H1 (cell line): ENCODE data around the gene POU6F2. TPM values are rescaled to one million over a fixed set of nuclear protein-coding genes. Genes with fewer than 3 reads are reported as not detected.

Source experiments
- CTCF ChIA-PET: fragments of 300-600 bp; sonication (Branson Sonifier 250); formaldehyde crosslinking; loops from one replicate; lab custom pipeline; 2021; ENCODE audit not compliant: partially characterized antibody; lab: Charles Lee
- POLR2A ChIA-PET: fragments of 300-600 bp; sonication (Branson Sonifier 250); formaldehyde crosslinking; loops from one replicate; lab custom pipeline; 2021; ENCODE audit warnings: inconsistent platforms; ENCODE audit not compliant: partially characterized antibody; lab: Charles Lee
- DNase-seq, 2 experiments: peaks; one replicate each; pipeline versions ENCODE4 v3.0.0 to v3.0.0-alpha.2; 2010 to 2022; ENCODE audit warnings: low spot score in 2 of 2, low read depth in 1 of 2, mixed read lengths in 1 of 2
- FAIRE-seq: peaks from 2 replicates; lab custom pipeline; 2011; peaks lifted over from hg19 to GRCh38; lab: Jason Lieb, UNC
- H2AFZ ChIP-seq: 2 replicates; pipeline ENCODE4 v1.8.1; 2012; ENCODE audit warnings: low read length, inconsistent platforms
- H2AK5ac ChIP-seq: 2 replicates; pipeline ENCODE4 v1.6.1; 2013; ENCODE audit warnings: low read depth, low read length
- H2BK120ac ChIP-seq: replicated peaks from 2 replicates; pipeline ENCODE3; 2013; ENCODE audit warnings: low read depth, low read length, inconsistent platforms
- H2BK12ac ChIP-seq: 2 replicates; pipeline ENCODE4 v1.6.1; 2013; ENCODE audit warnings: low read depth, low read length
- H2BK15ac ChIP-seq: 2 replicates; pipeline ENCODE4 v1.6.1; 2013; ENCODE audit warnings: low read length
- H2BK20ac ChIP-seq: 2 replicates; pipeline ENCODE4 v1.6.1; 2013; ENCODE audit warnings: low read length
- H2BK5ac ChIP-seq: 2 replicates; pipeline ENCODE4 v1.6.1; 2013; ENCODE audit warnings: low read depth, low read length
- H3K14ac ChIP-seq: 2 replicates; pipeline ENCODE4 v1.6.1; 2013; ENCODE audit warnings: inconsistent platforms; ENCODE audit not compliant: insufficient read length
- H3K18ac ChIP-seq: 2 replicates; pipeline ENCODE4 v1.6.1; 2013; ENCODE audit warnings: low read length; ENCODE audit errors: extremely low read depth
- H3K23ac ChIP-seq: 2 replicates; pipeline ENCODE4 v1.6.1; 2013; ENCODE audit warnings: inconsistent platforms; ENCODE audit not compliant: insufficient read length
- H3K23me2 ChIP-seq: 2 replicates; pipeline ENCODE4 v1.6.1; 2013; ENCODE audit warnings: low read depth, low read length
- H3K27ac ChIP-seq: 2 replicates; pipeline ENCODE4 v1.6.1; 2011; ENCODE audit warnings: low read depth, low read length, inconsistent platforms
- H3K27me3 ChIP-seq, 4 experiments: replicated peaks in 1 of 4; 1 replicate in 1 of 4; 2 replicates in 3 of 4; pipeline versions ENCODE4 v1.6.1 to v1.8.1; 2011 to 2013; ENCODE audit warnings: low read length in 3 of 4, mild to moderate bottlenecking in 3 of 4, inconsistent platforms in 2 of 4, mixed read lengths in 2 of 4, moderate library complexity in 1 of 4; ENCODE audit not compliant: control insufficient read depth in 3 of 4, insufficient read depth in 3 of 4; ENCODE audit errors: extremely low read depth in 1 of 4
- H3K36me3 ChIP-seq, 4 experiments: 2 replicates each; pipeline versions ENCODE4 v1.6.1 to v1.8.1; 2011 to 2013; ENCODE audit warnings: mild to moderate bottlenecking in 4 of 4, low read length in 3 of 4, moderate library complexity in 2 of 4, control low read depth in 1 of 4, inconsistent platforms in 1 of 4; ENCODE audit not compliant: insufficient read depth in 4 of 4, control insufficient read depth in 2 of 4
- H3K4ac ChIP-seq: replicated peaks from 2 replicates; pipeline ENCODE3; 2013; ENCODE audit warnings: low read length, low read depth, mixed read lengths, inconsistent platforms; ENCODE audit not compliant: insufficient read length
- H3K4me1 ChIP-seq, 4 experiments: replicated peaks in 1 of 4; 1 replicate in 1 of 4; 2 replicates in 3 of 4; pipeline versions ENCODE4 v1.6.1 to v1.8.1; 2011 to 2013; ENCODE audit warnings: low read length in 3 of 4, inconsistent platforms in 2 of 4, mixed read lengths in 1 of 4; ENCODE audit not compliant: insufficient read depth in 4 of 4, control insufficient read depth in 3 of 4
- H3K4me2 ChIP-seq, 2 experiments: 2 replicates each; pipeline versions ENCODE4 v1.6.1 to v1.8.1; 2011 to 2013; ENCODE audit warnings: low read depth in 2 of 2, low read length in 2 of 2, control low read depth in 1 of 2, inconsistent platforms in 1 of 2, mild to moderate bottlenecking in 1 of 2; ENCODE audit not compliant: insufficient read depth in 1 of 2
- H3K4me3 ChIP-seq, 4 experiments: fragments of 200-600, 300-600 bp in 1 of 4; sonication (generic), shearing (Covaris generic), sonication (Bioruptor Twin) in 1 of 4; 2 replicates each; pipeline versions ENCODE4 v1.5.1 to v1.8.1; 2011 to 2016; ENCODE audit warnings: low read length in 4 of 4, low read depth in 3 of 4, control low read depth in 2 of 4, inconsistent platforms in 2 of 4, mild to moderate bottlenecking in 2 of 4, mixed read lengths in 1 of 4, moderate library complexity in 1 of 4; ENCODE audit not compliant: insufficient read depth in 2 of 4; ENCODE audit errors: extremely low read depth in 1 of 4
- H3K56ac ChIP-seq: replicated peaks from 2 replicates; pipeline ENCODE3; 2013; ENCODE audit warnings: low read depth, mild to moderate bottlenecking, mixed read lengths, low read length, inconsistent platforms; ENCODE audit not compliant: insufficient read length
- H3K79me1 ChIP-seq: 2 replicates; pipeline ENCODE4 v1.6.1; 2013; ENCODE audit warnings: low read depth, low read length, control low read depth
- H3K79me2 ChIP-seq, 2 experiments: 2 replicates each; pipeline versions ENCODE4 v1.6.1 to v1.8.1; 2012 to 2013; ENCODE audit warnings: low read length in 2 of 2, mild to moderate bottlenecking in 2 of 2, inconsistent platforms in 1 of 2; ENCODE audit not compliant: insufficient read depth in 2 of 2, control insufficient read depth in 1 of 2
- H3K9ac ChIP-seq, 4 experiments: replicated peaks in 1 of 4; 1 replicate in 1 of 4; 2 replicates in 3 of 4; pipeline versions ENCODE4 v1.6.1 to v1.8.1; 2011 to 2013; ENCODE audit warnings: low read depth in 3 of 4, low read length in 3 of 4, control low read depth in 2 of 4, mild to moderate bottlenecking in 2 of 4, moderate library complexity in 2 of 4, inconsistent platforms in 1 of 4; ENCODE audit errors: extremely low read depth in 1 of 4
- H3K9me3 ChIP-seq, 2 experiments: 2 replicates each; pipeline versions ENCODE4 v1.6.1 to v1.8.1; 2012 to 2013; ENCODE audit warnings: mild to moderate bottlenecking in 2 of 2, moderate library complexity in 2 of 2, control low read depth in 1 of 2, inconsistent platforms in 1 of 2, low read depth in 1 of 2, low read length in 1 of 2, mixed read lengths in 1 of 2; ENCODE audit not compliant: insufficient read depth in 2 of 2
- H4K20me1 ChIP-seq, 2 experiments: replicated peaks in 1 of 2; 2 replicates each; pipeline versions ENCODE3 to v1.8.1; 2011 to 2013; ENCODE audit warnings: inconsistent platforms in 2 of 2, low read length in 2 of 2, mild to moderate bottlenecking in 1 of 2; ENCODE audit not compliant: insufficient read depth in 2 of 2, control insufficient read depth in 1 of 2
- H4K5ac ChIP-seq: 2 replicates; pipeline ENCODE4 v1.6.1; 2013; ENCODE audit warnings: low read length, low read depth, mixed read lengths, inconsistent platforms; ENCODE audit not compliant: insufficient read length
- H4K8ac ChIP-seq: 2 replicates; pipeline ENCODE4 v1.8.0; 2013; ENCODE audit warnings: mild to moderate bottlenecking, moderate library complexity, low read length, inconsistent platforms; ENCODE audit not compliant: insufficient read depth; ENCODE audit errors: extremely low read depth
- H4K91ac ChIP-seq: replicated peaks from 2 replicates; pipeline ENCODE3; 2013; ENCODE audit warnings: low read length, mixed read lengths, inconsistent platforms; ENCODE audit not compliant: insufficient read length
- ASH2L ChIP-seq: fragments of 200-600, 300-600 bp; sonication (generic); IDR thresholded peaks from one replicate; pipeline ENCODE4 v1.7.1; 2017; ENCODE audit warnings: low read length
- ATF2 ChIP-seq: IDR thresholded peaks from 2 replicates; pipeline ENCODE4 v1.6.1; 2012; ENCODE audit warnings: low read length, inconsistent platforms
- BCL11A ChIP-seq, 2 experiments: IDR thresholded peaks; one replicate each; pipeline ENCODE4 v1.6.1; 2011; ENCODE audit warnings: low read depth in 2 of 2, low read length in 2 of 2, mild to moderate bottlenecking in 2 of 2
- JUN ChIP-seq: IDR thresholded peaks from 2 replicates; pipeline ENCODE4 v1.6.1; 2011; ENCODE audit warnings: low read depth, mild to moderate bottlenecking, improper control_type of control experiment, low read length
- KDM5A ChIP-seq: fragments of 200-600 bp; IDR thresholded peaks from 2 replicates; pipeline ENCODE4 v1.7.1; 2012; ENCODE audit warnings: mild to moderate bottlenecking, low read length, inconsistent platforms, mixed read lengths
- MAFK ChIP-seq: IDR thresholded peaks from 2 replicates; pipeline ENCODE4 v1.6.1; 2012; ENCODE audit warnings: low read depth, mild to moderate bottlenecking, improper control_type of control experiment, low read length
- MAX ChIP-seq: IDR thresholded peaks from 2 replicates; pipeline ENCODE4 v1.6.1; 2012; ENCODE audit warnings: inconsistent platforms
- POU5F1 ChIP-seq: IDR thresholded peaks from 2 replicates; pipeline ENCODE4 v1.6.1; 2011; ENCODE audit warnings: low read depth, mild to moderate bottlenecking, low read length, moderate library complexity
- SIRT6 ChIP-seq: IDR thresholded peaks from one replicate; pipeline ENCODE4 v1.7.1; 2012; ENCODE audit warnings: low read length, inconsistent platforms
- SP2 ChIP-seq: IDR thresholded peaks from 2 replicates; pipeline ENCODE4 v1.6.1; 2012; ENCODE audit warnings: mild to moderate bottlenecking, low read length, inconsistent platforms
- WGBS, 2 experiments: shearing (Covaris generic) in 1 of 2; methylation state at CpG; one replicate each; pipeline versions ENCODE4 v1.1.6 to v1.1.7; 2013 to 2015; ENCODE audit warnings: low lambda C conversion rate in 2 of 2, mixed read lengths in 2 of 2, inconsistent platforms in 1 of 2, low coverage in 1 of 2, missing lambda C conversion rate in 1 of 2; ENCODE audit not compliant: insufficient replicate concordance in 2 of 2, insufficient coverage in 1 of 2, insufficient read length in 1 of 2; ENCODE audit errors: extremely low coverage in 1 of 2, missing lambda C conversion rate in 1 of 2; 5-methylcytosine and 5-hydroxymethylcytosine counted together
- polyA plus RNA-seq, 7 experiments: library from polyadenylated mRNA; depleted of rRNA in 3 of 7; stranded (reverse) in 5 of 7; unstranded in 2 of 7; fragments of >200 nt in 5 of 7; fragments of 200-250 nt in 2 of 7; gene quantifications; 1 replicate in 5 of 7; 2 replicates in 1 of 7; 4 replicates in 1 of 7; pipeline versions ENCODE4 v1.2.1 to v1.2.3, GENCODE V29; 2011 to 2013; ENCODE audit warnings: missing spikeins in 2 of 7, mixed read lengths in 2 of 7
- total RNA-seq: library from RNA; stranded (reverse); fragmentation: NEBNext Ultra II Directional; extraction: Animal tissue kit (Norgen Biotek cat#: 25700); gene quantifications from 2 replicates; pipeline ENCODE4 v1.2.1, GENCODE V29; 2021
- TF ChIP-seq, protein P1 (sequence below), 3 experiments: IDR thresholded peaks; 1 replicate in 2 of 3; 2 replicates in 1 of 3; pipeline versions ENCODE4 v1.5.1 to v1.6.1; 2011; ENCODE audit warnings: low read length in 3 of 3, mild to moderate bottlenecking in 3 of 3, inconsistent platforms in 2 of 3, low read depth in 1 of 3, moderate library complexity in 1 of 3; ENCODE audit not compliant: insufficient read depth in 1 of 3; ENCODE audit errors: control extremely low read depth in 1 of 3

The POU6F2 gene
- total and polyA plus RNA-seq, 2 of the 8 experiments (the other 6 are each of a cell fraction or from before 2014, with no cell fraction given) = 1.1 to 2.0 TPM

GRCh38 chr7:39493934-39494333, 516.2 kb downstream of the POU6F2 start:
- no peak overlapping the region for H4K8ac ChIP-seq
- no peak overlapping the region for H4K5ac ChIP-seq
- H2BK12ac ChIP-seq = no peak overlapping the region
- no peak overlapping the region for H3K9ac ChIP-seq
- H2BK120ac ChIP-seq = no peak overlapping the region
- H3K4me1 ChIP-seq = no peaks in the 10 kb centered on the region
- H3K79me1 ChIP-seq = no peaks in the 10 kb centered on the region
- no peak overlapping the region for H2AFZ ChIP-seq
- DNase-seq (no peak), FAIRE-seq (no peak)
- CTCF ChIA-PET = interaction anchor here (0.6 to 1.0 kb wide), 4 partner anchors 13 to 1761 kb away, joined by 3 to 4 read pairs (median 3); no protein-coding TSS in a partner anchor
- H3K9me3 ChIP-seq = no peaks in the 10 kb centered on the region
- POLR2A ChIA-PET = no interaction called here
- no peaks in the 10 kb centered on the region for H4K20me1 ChIP-seq
- no peak overlapping the region for H3K4ac ChIP-seq
- H3K23me2 ChIP-seq = no peaks in the 10 kb centered on the region
- no peak overlapping the region for H3K18ac ChIP-seq
- H2AK5ac ChIP-seq = no peak overlapping the region
- H3K79me2 ChIP-seq = no peaks in the 10 kb centered on the region
- WGBS, 2 experiments = 86% methylated on average over 1 of the region's 1 CpG; no CpG with 5 or more reads in 1 of the 2 experiments
- no peak overlapping the region for H3K14ac ChIP-seq
- no peak overlapping the region for H3K4me3 ChIP-seq
- H2BK5ac ChIP-seq = no peak overlapping the region
- no peak overlapping the region for H3K4me2 ChIP-seq
- no peaks in the 10 kb centered on the region for H3K27me3 ChIP-seq
- no peak overlapping the region for H3K27ac ChIP-seq
- H3K23ac ChIP-seq = no peak overlapping the region
- H3K36me3 ChIP-seq = no peaks in the 10 kb centered on the region; a peak in 1 of 8 replicates
- no peak overlapping the region for H2BK20ac ChIP-seq
- H3K56ac ChIP-seq = no peak overlapping the region
- no peak overlapping the region for H2BK15ac ChIP-seq
- H4K91ac ChIP-seq = no peak overlapping the region
- TF ChIP-seq, protein P1, sequence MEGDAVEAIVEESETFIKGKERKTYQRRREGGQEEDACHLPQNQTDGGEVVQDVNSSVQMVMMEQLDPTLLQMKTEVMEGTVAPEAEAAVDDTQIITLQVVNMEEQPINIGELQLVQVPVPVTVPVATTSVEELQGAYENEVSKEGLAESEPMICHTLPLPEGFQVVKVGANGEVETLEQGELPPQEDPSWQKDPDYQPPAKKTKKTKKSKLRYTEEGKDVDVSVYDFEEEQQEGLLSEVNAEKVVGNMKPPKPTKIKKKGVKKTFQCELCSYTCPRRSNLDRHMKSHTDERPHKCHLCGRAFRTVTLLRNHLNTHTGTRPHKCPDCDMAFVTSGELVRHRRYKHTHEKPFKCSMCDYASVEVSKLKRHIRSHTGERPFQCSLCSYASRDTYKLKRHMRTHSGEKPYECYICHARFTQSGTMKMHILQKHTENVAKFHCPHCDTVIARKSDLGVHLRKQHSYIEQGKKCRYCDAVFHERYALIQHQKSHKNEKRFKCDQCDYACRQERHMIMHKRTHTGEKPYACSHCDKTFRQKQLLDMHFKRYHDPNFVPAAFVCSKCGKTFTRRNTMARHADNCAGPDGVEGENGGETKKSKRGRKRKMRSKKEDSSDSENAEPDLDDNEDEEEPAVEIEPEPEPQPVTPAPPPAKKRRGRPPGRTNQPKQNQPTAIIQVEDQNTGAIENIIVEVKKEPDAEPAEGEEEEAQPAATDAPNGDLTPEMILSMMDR (IDR thresholded peaks at IDR 0.05; ENCODE audit: control extremely low read depth in 1 of 3, insufficient read depth in 1 of 3, low read depth in 1 of 3, low read length in 3 of 3) = no peak
- no peak for TF ChIP-seq SIRT6
- no peak for TF ChIP-seq POU5F1
- TF ChIP-seq ASH2L = no peak
- no peak for TF ChIP-seq ATF2
- no peak for TF ChIP-seq JUN
- no peak for TF ChIP-seq MAFK
- no peak for TF ChIP-seq MAX
- no peak for TF ChIP-seq SP2
- no peak for TF ChIP-seq KDM5A
- TF ChIP-seq BCL11A (IDR thresholded peaks at IDR 0.05; ENCODE audit: low read depth in 2 of 2, low read length in 2 of 2) = no peak
